Cardiac septum (tissue), 1 donor: Measurements from ENCODE around the gene SEC11A. TPM values are rescaled to one million over a fixed set of nuclear protein-coding genes. Genes with fewer than 3 reads are reported as not detected.
"Not testable (repeated sequence)": the region's sequence is repeated elsewhere in the genome, so short reads cannot be mapped to it uniquely, and the experiment has no call there.

Experiments
- DNase-seq: peaks from one replicate; pipeline ENCODE4 v3.0.0-alpha.2; 2020; ENCODE audit warnings: low spot score
- intact Hi-C: fragments of 100-400 bp; cut with DNase I; formaldehyde crosslinking; loops from one replicate; pipeline ENCODE4 v1.14.0; 2022
- long read RNA-seq: library from polyadenylated mRNA; unstranded; transcript quantifications from one replicate; pipeline ENCODE4 v2.0.0, GENCODE V29; 2021
- total RNA-seq: library from RNA; stranded (reverse); fragmentation: NEBNext Ultra II Directional; extraction: Animal tissue kit (Norgen Biotek cat#: 25700); gene quantifications from one replicate; pipeline ENCODE4 v1.2.1, GENCODE V29; 2021
- donor health status: DM: no; HTN: no; CAD: no.

Gene SEC11A
- 63.8 TPM for total RNA-seq
- long read RNA-seq, transcript SEC11A-201 (6 exons, 1,656 nt) = major isoform, 27 of 57 reads
- long read RNA-seq, transcript SEC11A-209 (7 exons, 1,089 nt) = minor isoform, 17 of 57 reads
- long read RNA-seq, partial matches to known transcripts = 2 of 57 reads
- long read RNA-seq, other reads (novel, unspliced or antisense) = 7 of 57 reads

- intact Hi-C loops = loop anchor here (1.0 to 10.0 kb wide), 2 partner anchors 32 to 61 kb away; partner anchors contain the start of genes NMB, WDR73 and ZNF592
- peak; percentile 98 for DNase-seq
These were observed at the start of gene SEC11A for GRCh38 chr15:84716036-84716732. TSS of gene SEC11A (minus strand) at chr15:84716139. CDS start at chr15:84716075, 64 bp downstream.

- intact Hi-C loops = no loop called here
- peak; percentile 20 for DNase-seq
These were observed 49.7 kb upstream of the SEC11A start for GRCh38 chr15:84765675-84766074.

GRCh38 chr15:84764989-84765388 lies 49.0 kb upstream of the SEC11A start:
- intact Hi-C loops = no loop called here
- DNase-seq = no peak

- peak; percentile 29 for DNase-seq
- intact Hi-C loops = no loop called here
These were observed 48.6 kb upstream of the SEC11A start for GRCh38 chr15:84764585-84764984.

- peak; percentile 35 for DNase-seq
- intact Hi-C loops = no loop called here
These were observed 47.1 kb upstream of the SEC11A start for GRCh38 chr15:84762840-84763572.

GRCh38 chr15:84761607-84762131 lies 45.7 kb upstream of the SEC11A start:
- intact Hi-C loops = loop anchor here (2.0 kb wide), 1 partner anchor 23 kb away; no protein-coding TSS in a partner anchor
- no peak for DNase-seq

GRCh38 chr15:84760219-84760618 lies 44.3 kb upstream of the SEC11A start:
- intact Hi-C loops = loop anchor here (2.0 kb wide), 1 partner anchor 25 kb away; no protein-coding TSS in a partner anchor
- DNase-seq = no peak

- intact Hi-C loops = no loop called here
- DNase-seq = no peak
These were observed 43.1 kb upstream of the SEC11A start for GRCh38 chr15:84759018-84759417.

- intact Hi-C loops = no loop called here
- no peak for DNase-seq
These were observed 40.0 kb upstream of the SEC11A start for GRCh38 chr15:84755736-84756527.

GRCh38 chr15:84754889-84755288 lies 39.0 kb upstream of the SEC11A start:
- DNase-seq, intact Hi-C loops: not testable (repeated sequence)

GRCh38 chr15:84752700-84753099 lies 36.8 kb upstream of the SEC11A start:
- DNase-seq = no peak
- intact Hi-C loops = no loop called here

- intact Hi-C loops = no loop called here
These were observed 36.3 kb upstream of the SEC11A start for GRCh38 chr15:84752195-84752594.

GRCh38 chr15:84751721-84752120 lies 35.8 kb upstream of the SEC11A start:
- DNase-seq, intact Hi-C loops: not testable (repeated sequence)

More at GRCh38 chr15:84752195-84752594, 36.3 kb upstream of the SEC11A start:
- no peak for DNase-seq

GRCh38 chr15:84750583-84751092 lies 34.7 kb upstream of the SEC11A start:
- no peak for DNase-seq
- intact Hi-C loops = no loop called here

- peak; percentile 77 for DNase-seq
- intact Hi-C loops = loop anchor here (2.0 to 5.0 kb wide), 3 partner anchors 67 to 178 kb away; partner anchors contain the start of genes ALPK3 and NMB
These were observed 33.4 kb upstream of the SEC11A start for GRCh38 chr15:84749111-84749991.

GRCh38 chr15:84748274-84749110 lies 32.6 kb upstream of the SEC11A start, which contains the start of gene ZNF592:
TSS of gene ZNF592 (plus strand) at chr15:84748592. CDS start at chr15:84782676, 34,084 bp downstream.
- intact Hi-C loops = loop anchor here (1.0 to 5.0 kb wide), 4 partner anchors 32 to 179 kb away; partner anchors contain the start of genes ALPK3, NMB and SEC11A
- DNase-seq = peak; percentile 94
